ENCODE results near the gene LRRC75B. TPM values are rescaled to one million over a fixed set of nuclear protein-coding genes. Genes with fewer than 3 reads are reported as not detected.
"Not testable (repeated sequence)": the region's sequence is repeated elsewhere in the genome, so short reads cannot be mapped to it uniquely, and the experiment has no call there.

The LRRC75B gene
- total RNA-seq, 1 donor from 2014 or later, result 10.3 TPM

- H3K27me3 Mint-ChIP-seq (ENCODE audit: unreplicated experiment); H3K9me3 Mint-ChIP-seq (ENCODE audit: unreplicated experiment); H3K4me3 Mint-ChIP-seq (ENCODE audit: unreplicated experiment); H3K36me3 Mint-ChIP-seq (ENCODE audit: unreplicated experiment); DNase-seq (ENCODE audit: extremely low spot score, unreplicated experiment): not testable (repeated sequence)
- peak overlapping the region; percentile 12 for H3K27ac Mint-ChIP-seq (ENCODE audit: unreplicated experiment)
- peak; percentile 20 for TF ChIP-seq CTCF (IDR thresholded peaks at IDR 0.05)
- H3K4me1 Mint-ChIP-seq (ENCODE audit: unreplicated experiment), result peaks cover 13% of the 10 kb centered on the region
Measured at GRCh38 chr22:24603770-24604629, 11.1 kb upstream of the LRRC75B start.

- H3K4me1 Mint-ChIP-seq (ENCODE audit: unreplicated experiment), result peaks cover 13% of the 10 kb centered on the region
- H3K36me3 Mint-ChIP-seq (ENCODE audit: unreplicated experiment); DNase-seq (ENCODE audit: extremely low spot score, unreplicated experiment); H3K27me3 Mint-ChIP-seq (ENCODE audit: unreplicated experiment); H3K27ac Mint-ChIP-seq (ENCODE audit: unreplicated experiment); H3K4me3 Mint-ChIP-seq (ENCODE audit: unreplicated experiment); H3K9me3 Mint-ChIP-seq (ENCODE audit: unreplicated experiment): not testable (repeated sequence)
Measured at GRCh38 chr22:24602847-24603769, 10.2 kb upstream of the LRRC75B start, which contains the start of gene GGT1. GGT1 (plus strand) TSS chr22:24603193; CDS start chr22:24611082, 7,889 bp downstream.

GRCh38 chr22:24602105-24602749 lies 9.4 kb upstream of the LRRC75B start:
- not testable (repeated sequence) for H3K4me3 Mint-ChIP-seq (ENCODE audit: unreplicated experiment); H3K9me3 Mint-ChIP-seq (ENCODE audit: unreplicated experiment); H3K4me1 Mint-ChIP-seq (ENCODE audit: unreplicated experiment); H3K27me3 Mint-ChIP-seq (ENCODE audit: unreplicated experiment); H3K36me3 Mint-ChIP-seq (ENCODE audit: unreplicated experiment); H3K27ac Mint-ChIP-seq (ENCODE audit: unreplicated experiment); DNase-seq (ENCODE audit: extremely low spot score, unreplicated experiment)

GRCh38 chr22:24601217-24602104 lies 8.6 kb upstream of the LRRC75B start:
- H3K27me3 Mint-ChIP-seq (ENCODE audit: unreplicated experiment), result no peaks in the 10 kb centered on the region
- H3K36me3 Mint-ChIP-seq (ENCODE audit: unreplicated experiment), result no peaks in the 10 kb centered on the region
- H3K9me3 Mint-ChIP-seq (ENCODE audit: unreplicated experiment), result no peaks in the 10 kb centered on the region
- H3K4me3 Mint-ChIP-seq (ENCODE audit: unreplicated experiment), result no peak overlapping the region
- DNase-seq (ENCODE audit: extremely low spot score, unreplicated experiment), result no peak
- TF ChIP-seq CTCF (IDR thresholded peaks at IDR 0.05), result no peak
- H3K27ac Mint-ChIP-seq (ENCODE audit: unreplicated experiment), result no peak overlapping the region
- peaks cover 8% of the 10 kb centered on the region for H3K4me1 Mint-ChIP-seq (ENCODE audit: unreplicated experiment)

GRCh38 chr22:24599958-24600715 lies 7.3 kb upstream of the LRRC75B start:
- H3K27ac Mint-ChIP-seq (ENCODE audit: unreplicated experiment); H3K4me1 Mint-ChIP-seq (ENCODE audit: unreplicated experiment); H3K4me3 Mint-ChIP-seq (ENCODE audit: unreplicated experiment); H3K9me3 Mint-ChIP-seq (ENCODE audit: unreplicated experiment); H3K27me3 Mint-ChIP-seq (ENCODE audit: unreplicated experiment); DNase-seq (ENCODE audit: extremely low spot score, unreplicated experiment); H3K36me3 Mint-ChIP-seq (ENCODE audit: unreplicated experiment): not testable (repeated sequence)
